ENCODE data around the gene ZSCAN5B.

DNA sequence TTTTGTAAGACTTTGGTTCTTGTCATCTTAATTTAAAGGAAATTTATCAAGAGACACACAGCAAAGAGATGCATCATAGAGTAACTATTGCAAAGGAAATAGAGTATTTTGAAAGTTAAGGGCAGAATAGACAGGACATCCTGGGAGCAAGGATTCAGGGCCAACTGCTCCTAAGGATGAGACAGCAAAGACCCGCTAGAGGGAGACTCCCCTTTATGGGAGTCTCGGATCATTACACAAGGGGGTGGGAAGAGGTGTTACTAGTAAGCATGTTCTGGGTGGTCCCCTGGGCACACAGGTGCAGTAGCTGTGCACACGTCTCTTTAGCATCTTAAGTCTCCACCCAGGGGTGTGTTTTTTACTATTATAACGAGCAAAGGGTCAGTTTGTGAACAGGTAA, 14.1 kb upstream of the ZSCAN5B start:
- TF ChIP-seq, protein P1, sequence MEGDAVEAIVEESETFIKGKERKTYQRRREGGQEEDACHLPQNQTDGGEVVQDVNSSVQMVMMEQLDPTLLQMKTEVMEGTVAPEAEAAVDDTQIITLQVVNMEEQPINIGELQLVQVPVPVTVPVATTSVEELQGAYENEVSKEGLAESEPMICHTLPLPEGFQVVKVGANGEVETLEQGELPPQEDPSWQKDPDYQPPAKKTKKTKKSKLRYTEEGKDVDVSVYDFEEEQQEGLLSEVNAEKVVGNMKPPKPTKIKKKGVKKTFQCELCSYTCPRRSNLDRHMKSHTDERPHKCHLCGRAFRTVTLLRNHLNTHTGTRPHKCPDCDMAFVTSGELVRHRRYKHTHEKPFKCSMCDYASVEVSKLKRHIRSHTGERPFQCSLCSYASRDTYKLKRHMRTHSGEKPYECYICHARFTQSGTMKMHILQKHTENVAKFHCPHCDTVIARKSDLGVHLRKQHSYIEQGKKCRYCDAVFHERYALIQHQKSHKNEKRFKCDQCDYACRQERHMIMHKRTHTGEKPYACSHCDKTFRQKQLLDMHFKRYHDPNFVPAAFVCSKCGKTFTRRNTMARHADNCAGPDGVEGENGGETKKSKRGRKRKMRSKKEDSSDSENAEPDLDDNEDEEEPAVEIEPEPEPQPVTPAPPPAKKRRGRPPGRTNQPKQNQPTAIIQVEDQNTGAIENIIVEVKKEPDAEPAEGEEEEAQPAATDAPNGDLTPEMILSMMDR (IDR thresholded peaks at IDR 0.05; ENCODE audit: low read depth, low read length): no peak
- TF ChIP-seq POLR2A (IDR thresholded peaks at IDR 0.05; ENCODE audit: extremely low read depth, insufficient read length): no peak

All from NB4 (cell line).